Choroid plexus epithelial cell (primary cell): ENCODE results near the gene BPIFB6.

Experiments used
- DNase-seq: peaks from one replicate; pipeline ENCODE4 v3.0.0-alpha.2; 2010; ENCODE audit warnings: low read depth
- H3K4me3 ChIP-seq: 2 replicates; pipeline ENCODE4 v1.5.1; 2011; ENCODE audit warnings: low read depth, mild to moderate bottlenecking, control low read depth, low read length, moderate library complexity
- CTCF ChIP-seq: conservative IDR thresholded peaks from 2 replicates; pipeline ENCODE4 v1.5.1; 2011; ENCODE audit warnings: low read depth, mild to moderate bottlenecking, control low read depth, inconsistent platforms, low read length, moderate library complexity

BPIFB6 gene

GRCh38 chr20:33031531-33031930, at the start of gene BPIFB6:
TSS of gene BPIFB6 (plus strand) at chr20:33031648. CDS start at chr20:33031648, 0 bp downstream.
- DNase-seq = no peak
- no peak within 1 kb of the TSS for H3K4me3 ChIP-seq

GRCh38 chr20:32982617-32983458, 48.6 kb upstream of the BPIFB6 start:
- DNase-seq = no peak
- no peak overlapping the region for H3K4me3 ChIP-seq
- no peak for TF ChIP-seq CTCF

More at GRCh38 chr20:33031531-33031930, at the start of gene BPIFB6:
- TF ChIP-seq CTCF = no peak

GRCh38 chr20:32983459-32984112, 47.9 kb upstream of the BPIFB6 start:
- no peak for DNase-seq
- TF ChIP-seq CTCF = no peak
- no peak overlapping the region for H3K4me3 ChIP-seq

- DNase-seq = no peak
- H3K4me3 ChIP-seq = no peak overlapping the region
- TF ChIP-seq CTCF = no peak
These were observed 47.3 kb upstream of the BPIFB6 start for GRCh38 chr20:32984196-32984595.

- no peak for DNase-seq
- no peak overlapping the region for H3K4me3 ChIP-seq
- no peak for TF ChIP-seq CTCF
These were observed 46.7 kb upstream of the BPIFB6 start for GRCh38 chr20:32984631-32985354.

GRCh38 chr20:32985596-32985995, 45.9 kb upstream of the BPIFB6 start:
- H3K4me3 ChIP-seq = no peak overlapping the region
- no peak for DNase-seq
- TF ChIP-seq CTCF = no peak
